DMS 273 (cell line): ENCODE data around the gene GRPEL2.

Source experiments
- DNase-seq: peaks from one replicate; lab custom pipeline; 2025; ENCODE audit not compliant: unreplicated experiment; lab: John Stamatoyannopoulos, UW

Gene GRPEL2

GRCh38 chr5:149345147-149345891, at the start of gene GRPEL2:
GRPEL2 (plus strand) TSS chr5:149345499; CDS start chr5:149345540, 41 bp downstream.
- DNase-seq, result peak; percentile 99

- no peak for DNase-seq
These were observed 47.8 kb upstream of the GRPEL2 start for GRCh38 chr5:149297340-149298025.

- no peak for DNase-seq
These were observed 47.1 kb upstream of the GRPEL2 start for GRCh38 chr5:149298163-149298562.

GRCh38 chr5:149298842-149299404, 46.4 kb upstream of the GRPEL2 start:
- DNase-seq, result no peak

- DNase-seq, result no peak
These were observed 45.7 kb upstream of the GRPEL2 start for GRCh38 chr5:149299451-149300054.

GRCh38 chr5:149300441-149300840, 44.9 kb upstream of the GRPEL2 start:
- no peak for DNase-seq

- DNase-seq, result no peak
These were observed 44.1 kb upstream of the GRPEL2 start for GRCh38 chr5:149301049-149301743.

GRCh38 chr5:149301744-149302380, 43.4 kb upstream of the GRPEL2 start:
- DNase-seq, result no peak

GRCh38 chr5:149302641-149303040, 42.7 kb upstream of the GRPEL2 start:
- no peak for DNase-seq

GRCh38 chr5:149303210-149303609, 42.1 kb upstream of the GRPEL2 start:
- no peak for DNase-seq

GRCh38 chr5:149304195-149305078, 40.9 kb upstream of the GRPEL2 start:
- DNase-seq, result no peak

- DNase-seq, result no peak
These were observed 35.9 kb upstream of the GRPEL2 start for GRCh38 chr5:149309354-149309753.

GRCh38 chr5:149310488-149310887, 34.8 kb upstream of the GRPEL2 start:
- DNase-seq, result no peak

GRCh38 chr5:149310947-149311658, 34.2 kb upstream of the GRPEL2 start:
- DNase-seq, result peak; percentile 45

- no peak for DNase-seq
These were observed 32.0 kb upstream of the GRPEL2 start for GRCh38 chr5:149313151-149313841.

- peak; percentile 29 for DNase-seq
These were observed 30.7 kb upstream of the GRPEL2 start for GRCh38 chr5:149314571-149315111.

- no peak for DNase-seq
These were observed 29.5 kb upstream of the GRPEL2 start for GRCh38 chr5:149315753-149316152.
